ENCODE measurements around the gene ID4. TPM values are rescaled to one million over a fixed set of nuclear protein-coding genes. Genes with fewer than 3 reads are reported as not detected.

Gene ID4
- total RNA-seq, 1 donor from 2014 or later = 203 TPM

DNA sequence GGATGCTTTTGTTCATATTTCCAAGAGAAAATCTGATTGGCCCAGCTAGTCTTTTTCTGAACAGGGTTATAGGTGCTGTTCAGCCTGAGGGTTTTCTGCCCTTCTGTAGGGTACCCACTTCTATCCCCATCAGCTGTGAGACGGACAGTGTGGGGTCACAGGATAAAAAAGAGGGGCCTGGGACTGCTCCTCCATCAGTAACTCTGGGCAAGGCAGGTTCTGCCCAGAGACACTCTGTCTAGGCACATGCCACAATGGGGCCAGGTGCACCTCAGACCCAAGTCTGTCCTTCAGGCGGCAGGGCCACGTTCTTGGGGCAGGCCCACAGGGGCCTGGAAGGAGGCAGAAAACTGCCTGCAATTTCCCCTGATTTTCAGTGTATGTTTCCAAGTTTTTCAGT is 20.0 kb downstream of the ID4 start:
- DNase-seq (ENCODE audit: low spot score) = no peak

DNA sequence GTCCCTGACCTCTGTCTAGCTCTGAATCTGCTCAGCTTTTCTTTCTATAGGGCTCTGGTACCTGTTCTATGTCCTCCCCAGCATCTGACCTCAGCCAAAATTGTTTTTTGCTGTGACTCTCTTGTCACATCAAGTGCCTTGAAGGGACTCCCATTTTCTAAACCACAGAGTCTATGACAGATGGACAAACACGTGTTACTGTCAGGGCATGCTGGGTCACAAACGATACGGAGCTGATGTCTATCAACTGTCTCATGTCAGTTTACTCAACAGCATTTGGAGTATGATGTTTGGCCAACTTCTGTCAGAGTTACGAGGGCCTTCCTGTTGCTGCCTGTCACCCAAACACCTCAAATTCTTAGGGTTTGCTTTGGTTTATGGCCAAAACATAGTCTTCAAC is 20.5 kb downstream of the ID4 start:
- no peak for DNase-seq (ENCODE audit: low spot score)

DNA sequence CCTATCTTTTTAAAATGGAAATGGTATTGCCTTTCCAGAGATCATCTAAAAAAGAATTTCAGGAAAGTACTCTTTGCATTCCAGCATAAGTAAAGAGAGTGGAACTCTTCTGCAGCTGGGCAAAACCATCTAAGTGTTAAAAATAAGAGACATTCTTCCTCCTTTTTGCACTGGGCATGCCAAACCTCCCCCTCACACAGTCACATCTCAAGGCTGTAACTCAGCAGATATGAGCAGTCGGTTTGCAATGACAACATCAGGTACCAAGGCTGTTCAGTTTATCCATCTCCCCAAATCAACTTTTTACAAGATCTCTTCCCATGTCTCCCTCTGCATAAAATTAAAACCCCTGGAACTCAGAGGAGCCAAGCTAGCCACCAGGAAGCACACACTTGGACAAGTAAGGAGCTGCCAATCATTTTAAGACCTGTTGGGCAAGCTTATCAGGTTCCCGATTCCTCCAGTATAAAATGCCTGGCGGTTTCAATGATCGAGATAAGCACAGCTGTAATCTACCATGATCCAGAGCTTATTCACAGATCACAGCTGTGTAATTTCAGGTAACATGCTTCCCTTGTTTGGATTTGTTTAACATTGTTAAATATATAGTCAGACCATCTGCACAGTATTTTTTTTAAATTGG is 23.2 kb downstream of the ID4 start:
- DNase-seq (ENCODE audit: low spot score) = no peak

DNA sequence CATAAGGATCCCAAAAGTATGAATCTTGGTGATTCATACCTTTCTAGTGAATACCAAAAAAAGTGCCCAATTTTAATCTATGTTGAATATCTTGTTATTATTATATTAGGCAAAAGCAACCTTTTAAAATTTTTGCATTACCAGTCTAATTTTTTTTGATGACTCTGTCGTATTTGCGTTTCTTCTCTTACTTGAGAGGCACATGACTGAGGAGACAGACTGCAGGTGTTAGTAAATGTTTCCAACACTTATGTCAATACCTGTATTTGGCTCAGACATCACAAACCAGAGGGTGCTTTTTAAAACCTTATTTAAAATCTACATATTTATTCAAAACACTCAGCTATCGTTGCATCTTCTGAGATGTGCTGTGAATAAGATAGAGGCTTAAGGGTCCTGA is 27.1 kb downstream of the ID4 start:
- DNase-seq (ENCODE audit: low spot score) = no peak

DNA sequence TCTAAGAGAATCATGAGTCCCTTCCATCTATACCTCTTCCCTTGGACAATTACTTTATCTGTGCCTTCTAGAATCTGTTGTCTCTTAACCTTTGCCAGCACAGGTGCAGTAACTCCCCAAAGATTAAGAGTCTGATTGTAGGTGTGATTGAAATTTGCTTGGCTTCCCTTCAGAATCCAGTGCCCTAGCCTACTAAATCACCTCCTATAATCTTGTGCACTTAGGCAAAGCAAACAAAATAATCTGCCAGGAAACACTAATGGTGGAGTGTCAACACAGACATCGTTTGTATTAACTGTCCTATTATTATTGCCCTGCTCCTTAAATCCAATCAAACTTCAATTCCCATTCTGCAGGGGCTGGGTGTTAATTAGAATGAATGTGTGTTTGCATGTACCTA is 28.0 kb downstream of the ID4 start:
- DNase-seq (ENCODE audit: low spot score) = no peak

DNA sequence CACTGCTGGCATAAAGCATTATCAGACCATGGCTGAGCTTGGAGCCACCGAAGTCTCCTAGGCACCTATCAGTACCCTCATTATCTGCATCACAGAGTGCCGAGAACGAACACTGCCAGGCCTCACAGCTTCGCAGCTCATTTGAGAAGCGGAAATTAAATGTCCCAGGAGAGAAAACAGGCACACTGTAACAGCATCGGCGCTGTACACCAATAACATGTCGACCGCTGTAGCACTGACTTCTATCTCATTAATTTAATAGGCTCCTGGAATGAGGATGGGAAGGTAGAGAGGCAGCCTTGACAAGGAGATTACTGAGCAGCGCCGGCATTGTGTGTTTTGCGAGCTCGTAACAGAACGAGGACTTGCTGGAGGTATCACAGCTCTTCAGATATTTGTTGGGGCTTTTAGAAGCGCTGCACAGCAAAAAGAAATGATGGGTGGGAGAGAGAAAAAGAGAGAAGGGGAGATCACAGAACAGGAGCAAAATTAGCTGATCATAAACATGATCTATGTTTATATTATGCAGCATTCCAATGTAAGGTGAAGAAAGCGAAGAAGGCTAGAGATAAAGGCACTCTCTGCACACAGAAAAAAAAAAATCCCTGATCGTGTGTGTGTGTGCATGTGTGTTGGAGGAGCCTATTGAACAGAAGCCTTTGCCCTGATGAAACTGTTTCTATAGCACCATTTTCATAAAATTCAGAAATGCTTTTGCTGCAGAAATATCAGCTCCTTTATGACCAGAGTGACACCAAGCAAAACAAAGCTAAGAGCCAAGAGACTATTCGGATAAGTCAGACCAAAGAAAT is 29.2 kb downstream of the ID4 start:
- DNase-seq (ENCODE audit: low spot score) = no peak

DNA sequence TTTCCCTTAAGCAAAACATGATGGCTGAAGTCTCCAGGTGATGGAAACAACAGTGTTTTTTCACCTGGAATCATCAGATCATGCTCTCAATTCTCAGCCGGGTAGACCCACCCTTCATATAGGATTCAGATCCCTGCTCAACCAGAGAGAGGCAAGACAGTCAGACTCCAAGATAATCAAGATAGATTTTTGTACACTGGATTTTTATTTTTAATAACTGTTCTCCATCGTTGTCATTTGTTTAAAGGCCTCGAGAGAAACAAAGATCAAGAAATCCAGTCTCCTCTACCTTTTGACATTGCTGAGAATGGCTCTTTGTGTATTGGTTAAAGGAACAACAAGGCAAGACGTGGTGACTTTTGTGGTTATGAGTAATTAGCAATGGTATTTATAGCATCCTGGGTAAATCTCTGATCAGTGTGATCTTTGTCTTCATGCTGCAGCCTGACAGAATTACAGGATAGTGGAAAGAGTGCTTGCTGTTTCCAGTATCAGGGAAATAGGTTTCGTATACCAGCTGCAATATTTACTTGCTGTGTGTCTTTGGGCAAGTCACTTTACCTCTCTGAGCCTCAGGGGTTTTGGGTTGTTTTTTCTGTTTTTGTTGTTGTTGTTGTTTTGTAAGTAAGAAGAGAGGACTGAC is 29.9 kb downstream of the ID4 start:
- no peak for DNase-seq (ENCODE audit: low spot score)

DNA sequence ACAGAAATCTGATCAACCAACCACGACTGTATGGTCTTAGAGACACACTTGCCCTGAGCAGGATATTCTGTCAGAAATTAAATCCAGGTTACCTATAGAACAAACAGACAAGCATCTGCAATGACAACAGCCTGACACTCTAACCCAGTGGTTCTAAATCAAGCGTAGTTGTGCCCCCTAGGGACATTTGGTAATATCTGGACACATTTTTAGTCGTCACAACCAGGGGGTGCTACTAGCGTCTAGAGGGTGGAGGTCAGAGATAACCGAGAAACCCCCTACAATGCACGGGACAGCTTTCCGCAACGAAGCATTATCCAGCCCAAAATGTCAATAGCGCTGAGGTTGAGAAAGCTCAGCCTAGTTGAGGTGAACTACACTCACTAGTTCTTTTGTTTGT is 32.3 kb downstream of the ID4 start:
- no peak for DNase-seq (ENCODE audit: low spot score)

DNA sequence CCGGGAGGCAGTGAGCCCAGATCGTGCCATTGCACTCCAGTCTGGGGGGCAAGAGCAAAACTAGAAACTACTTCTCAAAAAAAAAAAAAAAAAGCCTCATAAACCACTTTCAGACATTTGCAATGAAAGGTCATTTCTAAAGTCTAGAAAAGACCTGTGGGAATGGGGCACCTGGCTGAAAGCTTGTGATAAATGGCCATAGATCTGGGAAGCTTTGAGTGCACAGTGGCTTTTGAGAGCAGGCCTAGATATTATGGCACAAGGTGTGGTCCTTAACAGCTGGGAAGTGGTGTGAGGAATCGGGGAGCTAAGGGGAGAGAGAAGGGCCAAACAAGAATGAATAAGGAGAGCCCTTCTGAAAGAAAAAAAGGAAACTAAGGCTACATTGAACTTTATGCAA is 33.2 kb downstream of the ID4 start:
- no peak for DNase-seq (ENCODE audit: low spot score)

DNA sequence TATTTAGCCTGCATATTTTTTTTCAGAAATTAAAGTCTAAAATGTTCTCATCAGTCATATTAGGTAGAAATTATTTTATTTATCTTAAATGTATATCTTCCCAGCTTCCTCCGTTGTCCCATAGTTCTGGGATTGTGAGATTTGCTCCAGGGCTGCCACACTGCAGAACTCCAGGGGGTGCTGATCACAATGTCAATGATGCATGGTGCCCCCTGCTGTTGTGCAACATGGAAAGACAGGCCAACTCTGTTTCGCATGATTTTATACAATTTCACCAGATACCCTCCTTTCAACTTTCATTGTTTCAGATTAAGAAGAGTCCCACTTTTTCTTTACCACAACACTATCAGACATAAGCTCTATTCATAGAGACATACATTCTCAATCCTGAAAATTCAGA is 35.9 kb downstream of the ID4 start:
- DNase-seq (ENCODE audit: low spot score) = no peak

DNA sequence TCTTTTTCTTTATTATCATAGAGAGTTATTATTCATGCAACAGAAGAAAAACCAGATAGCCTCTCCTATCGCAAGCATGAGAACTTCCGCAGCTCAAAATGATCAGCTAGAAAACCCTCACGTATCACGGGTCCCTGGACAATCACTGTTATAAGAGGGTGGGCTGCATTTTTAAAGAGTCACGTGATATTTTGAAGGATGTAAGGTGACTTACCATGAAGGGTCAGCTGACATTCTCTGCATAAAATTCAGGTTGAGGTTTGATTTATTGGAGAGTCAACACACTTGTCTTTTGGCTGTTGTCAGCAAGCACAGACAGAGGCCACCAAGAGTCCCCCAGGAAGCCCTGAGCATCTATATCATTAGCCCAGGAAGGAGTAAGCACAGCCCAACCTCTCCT is 39.5 kb downstream of the ID4 start:
- DNase-seq (ENCODE audit: low spot score) = no peak

DNA sequence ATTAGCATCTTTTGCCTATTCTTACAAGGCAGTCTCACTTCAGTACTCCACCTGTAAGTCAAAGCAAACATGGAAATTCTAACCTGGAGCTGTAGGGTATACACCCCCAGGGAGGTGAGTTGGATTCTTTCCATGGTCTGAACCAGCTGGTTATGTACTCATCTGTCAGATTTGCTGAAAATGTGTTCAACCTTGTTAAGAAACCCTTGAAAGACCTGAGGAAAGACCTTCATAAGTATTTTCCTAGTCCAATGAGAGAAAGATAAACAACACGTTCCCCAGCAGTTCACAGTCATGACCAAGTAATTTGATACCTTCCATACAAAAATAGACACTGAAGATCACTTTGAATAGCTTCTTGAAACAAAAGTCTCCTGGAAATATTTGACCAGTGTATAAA is 42.5 kb downstream of the ID4 start:
- DNase-seq (ENCODE audit: low spot score) = no peak

DNA sequence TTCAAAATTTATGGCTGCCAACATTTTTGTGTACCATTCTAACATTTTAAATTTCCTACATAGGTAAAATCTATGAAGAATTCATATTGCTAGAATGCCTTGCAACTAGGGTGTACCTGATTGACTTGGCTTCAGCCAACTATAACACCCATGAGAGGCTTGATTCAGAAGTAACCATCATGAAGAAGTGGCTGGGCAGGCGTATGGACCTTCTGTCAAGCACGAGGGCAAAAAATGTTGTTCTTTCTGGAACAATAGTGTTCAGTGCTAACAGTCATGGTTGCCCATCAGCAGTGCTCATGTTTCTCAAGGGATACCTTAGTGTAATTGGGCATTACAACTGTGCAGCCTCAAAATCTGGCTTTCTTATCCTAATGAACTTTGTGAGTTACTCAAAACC is 42.9 kb downstream of the ID4 start:
- DNase-seq (ENCODE audit: low spot score) = no peak

DNA sequence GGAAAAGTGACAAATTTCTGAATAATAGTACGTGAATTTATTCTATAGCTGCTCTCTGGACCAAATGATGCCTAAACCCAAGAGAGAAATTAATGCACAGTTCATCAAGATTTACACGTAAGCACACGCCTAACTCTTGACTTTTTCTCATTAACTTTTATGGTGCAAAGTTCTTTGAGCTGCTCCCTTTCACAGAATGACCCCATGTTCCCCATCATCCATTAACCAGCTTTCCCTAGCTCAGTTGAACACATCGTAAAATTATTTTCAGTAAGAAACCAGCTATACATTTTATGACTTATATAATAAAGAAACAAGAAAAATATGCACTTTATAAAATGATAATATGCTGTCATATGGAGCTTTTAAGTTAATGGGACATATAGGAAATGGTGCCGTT is 54.3 kb downstream of the ID4 start:
- no peak for DNase-seq (ENCODE audit: low spot score)

Measured in mesenteric fat pad (tissue), 1 donor.